Activated CD8-positive, alpha-beta memory T cell treated with anti-CD3 and anti-CD28 coated beads for 36 hours (primary cell): ENCODE results near the gene DGUOK. TPM values are rescaled to one million over a fixed set of nuclear protein-coding genes. Genes with fewer than 3 reads are reported as not detected.

Experiments used
- total RNA-seq, 2 experiments: library from RNA; stranded (reverse); gene quantifications; one replicate each; pipeline ENCODE4 v1.2.3, GENCODE V29; 2021

The DGUOK gene
- total RNA-seq, 2 experiments from 2014 or later, result 92.2 to 99.4 TPM

Other genes with a start within 250 kb of the DGUOK start
- gene TPRKB, start 189.5 kb upstream of the DGUOK start, total RNA-seq, result 10 to 100 TPM; 35.5 to 40.3 TPM
- gene DUSP11, start 146.8 kb upstream of the DGUOK start, total RNA-seq, result 10 to 100 TPM; 30.8 to 32.1 TPM
- not detected for gene C2orf78, start 142.7 kb upstream of the DGUOK start, total RNA-seq
- gene STAMBP, start 97.9 kb upstream of the DGUOK start, total RNA-seq, result 10 to 100 TPM; 74.7 to 75.8 TPM
- under 1 TPM in 1 of 2 experiments, not detected in 1; 0.13 TPM for gene ACTG2, start 33.9 kb upstream of the DGUOK start, total RNA-seq
- gene TET3, start 58.0 kb downstream of the DGUOK start, total RNA-seq, result 10 to 100 TPM; 14.9 to 15.0 TPM
- 100 to 1,000 TPM; 133 to 143 TPM for gene BOLA3, start 221.0 kb downstream of the DGUOK start, total RNA-seq